ENCODE data around the gene PQBP1.

The PQBP1 gene

DNA sequence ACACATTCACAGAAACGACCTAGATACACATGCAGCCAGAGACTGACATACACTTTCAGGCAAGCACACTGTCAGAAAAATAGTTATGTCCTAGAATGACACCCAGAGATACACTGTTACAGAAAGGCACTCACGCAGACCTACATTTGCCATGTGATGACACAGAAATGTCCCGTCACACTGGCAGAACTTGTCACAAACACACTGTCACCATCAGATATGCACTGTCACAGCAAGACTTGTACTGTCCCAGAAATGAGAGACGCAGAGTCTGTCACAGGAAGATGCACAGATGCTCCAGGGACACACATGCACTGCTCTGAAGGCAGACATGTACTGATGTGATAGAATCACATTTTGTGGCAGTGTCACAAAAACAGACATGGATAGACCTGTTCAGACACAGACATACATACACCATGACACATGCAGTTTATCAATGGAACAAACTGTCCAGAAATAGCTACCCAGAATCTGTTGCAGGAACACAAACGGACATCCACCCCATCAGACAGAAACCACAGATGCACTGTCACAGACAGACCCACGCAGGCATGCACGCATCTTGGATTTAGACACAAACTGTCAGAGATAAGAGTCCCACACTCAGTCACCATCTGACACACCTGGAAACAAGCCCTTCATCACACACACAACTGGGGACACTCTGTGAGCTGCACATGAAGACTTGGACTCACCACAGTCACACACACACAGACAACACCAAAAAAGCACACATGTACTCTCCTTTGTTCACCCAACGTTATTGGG is 22.4 kb downstream of the PQBP1 start:
- H3K4me3 ChIP-seq (ENCODE audit: low read depth, low read length), result no peak overlapping the region

DNA sequence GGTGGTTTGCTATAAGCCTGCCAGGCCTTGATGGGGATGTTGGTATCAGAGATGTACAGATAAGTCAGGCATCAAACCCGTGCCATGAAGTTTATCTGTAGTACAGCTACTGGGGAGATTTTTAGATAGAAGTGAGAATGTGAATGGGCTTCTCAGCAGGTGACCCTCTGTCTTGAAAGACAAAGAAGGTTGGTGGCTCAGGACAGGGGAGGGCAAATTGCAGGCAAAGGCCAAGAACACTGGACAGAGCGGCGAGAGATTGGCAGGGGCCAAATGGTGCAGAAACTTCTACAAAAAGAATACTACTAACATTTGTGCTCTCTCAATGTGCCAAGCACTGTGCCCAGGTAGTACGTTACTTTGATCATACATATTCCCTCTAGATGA is 23.0 kb downstream of the PQBP1 start:
- TF ChIP-seq, protein P1, sequence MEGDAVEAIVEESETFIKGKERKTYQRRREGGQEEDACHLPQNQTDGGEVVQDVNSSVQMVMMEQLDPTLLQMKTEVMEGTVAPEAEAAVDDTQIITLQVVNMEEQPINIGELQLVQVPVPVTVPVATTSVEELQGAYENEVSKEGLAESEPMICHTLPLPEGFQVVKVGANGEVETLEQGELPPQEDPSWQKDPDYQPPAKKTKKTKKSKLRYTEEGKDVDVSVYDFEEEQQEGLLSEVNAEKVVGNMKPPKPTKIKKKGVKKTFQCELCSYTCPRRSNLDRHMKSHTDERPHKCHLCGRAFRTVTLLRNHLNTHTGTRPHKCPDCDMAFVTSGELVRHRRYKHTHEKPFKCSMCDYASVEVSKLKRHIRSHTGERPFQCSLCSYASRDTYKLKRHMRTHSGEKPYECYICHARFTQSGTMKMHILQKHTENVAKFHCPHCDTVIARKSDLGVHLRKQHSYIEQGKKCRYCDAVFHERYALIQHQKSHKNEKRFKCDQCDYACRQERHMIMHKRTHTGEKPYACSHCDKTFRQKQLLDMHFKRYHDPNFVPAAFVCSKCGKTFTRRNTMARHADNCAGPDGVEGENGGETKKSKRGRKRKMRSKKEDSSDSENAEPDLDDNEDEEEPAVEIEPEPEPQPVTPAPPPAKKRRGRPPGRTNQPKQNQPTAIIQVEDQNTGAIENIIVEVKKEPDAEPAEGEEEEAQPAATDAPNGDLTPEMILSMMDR (IDR thresholded peaks at IDR 0.05; ENCODE audit: low read depth, low read length, missing control alignments), result no peak
- in situ Hi-C loops (cut with HindIII; ENCODE audit: low sequenced_read_pairs), result no loop called here
- H3K4me3 ChIP-seq (ENCODE audit: low read depth, low read length), result no peak overlapping the region
- no peak for DNase-seq (ENCODE audit: low read depth)

More for the DNA sequence above, 22.4 kb downstream of the PQBP1 start:
- DNase-seq (ENCODE audit: low read depth), result no peak
- TF ChIP-seq, protein P1 (IDR thresholded peaks at IDR 0.05; ENCODE audit: low read depth, low read length, missing control alignments), result no peak
- in situ Hi-C loops (cut with HindIII; ENCODE audit: low sequenced_read_pairs), result no loop called here

DNA sequence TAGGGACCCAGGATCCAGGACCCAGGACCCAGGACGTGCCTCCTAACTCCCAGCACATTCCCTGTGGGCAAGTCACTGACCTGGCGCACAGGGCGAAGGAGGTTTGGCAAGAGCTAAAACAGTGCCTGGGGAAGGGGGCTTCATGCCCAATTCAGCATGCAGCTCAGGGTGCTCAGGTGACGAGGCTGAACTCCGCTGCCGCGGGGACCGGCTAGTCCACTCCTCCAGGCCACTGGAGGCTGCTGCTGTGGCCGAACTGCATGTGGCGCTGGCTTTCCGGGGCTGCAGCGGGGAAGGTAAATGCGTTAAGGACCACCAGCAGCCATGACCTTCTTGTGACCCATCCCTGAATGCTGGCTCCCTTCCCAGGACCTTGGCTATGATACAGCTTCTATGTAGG is 26.0 kb downstream of the PQBP1 start:
- DNase-seq (ENCODE audit: low read depth), result no peak
- H3K4me3 ChIP-seq (ENCODE audit: low read depth, low read length), result no peak overlapping the region
- TF ChIP-seq, protein P1 (IDR thresholded peaks at IDR 0.05; ENCODE audit: low read depth, low read length, missing control alignments), result no peak
- in situ Hi-C loops (cut with HindIII; ENCODE audit: low sequenced_read_pairs), result no loop called here

DNA sequence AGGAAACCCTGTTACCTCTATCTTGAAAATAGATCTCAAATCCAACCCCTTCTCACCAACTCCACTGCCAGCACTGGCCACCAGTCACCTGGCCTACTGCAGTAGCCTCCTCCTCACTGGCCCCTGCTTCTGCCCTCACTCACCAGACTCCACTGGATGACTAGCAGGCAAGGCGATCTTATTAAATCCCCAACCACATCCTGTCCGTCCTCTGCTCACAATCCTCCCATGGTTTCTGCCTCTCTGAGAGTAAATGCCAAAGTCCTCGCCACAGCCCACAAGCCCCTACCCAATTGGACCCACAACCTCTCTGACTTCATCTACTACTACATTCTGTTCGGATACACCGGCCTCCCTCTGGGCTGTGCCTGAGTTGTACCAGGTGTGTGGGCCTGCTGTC is 26.5 kb downstream of the PQBP1 start:
- in situ Hi-C loops (cut with HindIII; ENCODE audit: low sequenced_read_pairs), result no loop called here
- DNase-seq (ENCODE audit: low read depth), result no peak
- H3K4me3 ChIP-seq (ENCODE audit: low read depth, low read length), result no peak overlapping the region

DNA sequence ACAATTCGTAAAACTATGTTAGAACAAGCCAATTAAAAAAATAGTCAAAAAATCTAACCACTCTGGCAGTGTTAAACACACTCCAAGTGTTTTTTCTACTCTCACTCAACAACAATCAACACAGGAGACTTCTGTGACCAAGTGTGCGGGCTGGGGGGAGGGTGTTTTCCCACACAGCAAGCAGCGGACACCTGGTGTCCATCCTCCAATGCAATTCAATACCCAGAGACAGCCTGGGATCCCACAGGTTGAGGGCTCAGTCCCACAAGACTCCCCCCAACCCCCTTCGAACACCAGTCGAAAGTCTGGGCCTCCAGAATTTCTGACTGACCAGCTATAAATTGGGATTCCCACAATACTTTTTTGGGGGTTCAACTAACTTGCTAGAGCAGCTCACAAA is 29.4 kb downstream of the PQBP1 start:
- TF ChIP-seq, protein P1 (IDR thresholded peaks at IDR 0.05; ENCODE audit: low read depth, low read length, missing control alignments), result no peak
- H3K4me3 ChIP-seq (ENCODE audit: low read depth, low read length), result no peak overlapping the region
- DNase-seq (ENCODE audit: low read depth), result no peak
- in situ Hi-C loops (cut with HindIII; ENCODE audit: low sequenced_read_pairs), result no loop called here

More for the DNA sequence above, 26.5 kb downstream of the PQBP1 start:
- TF ChIP-seq, protein P1 (IDR thresholded peaks at IDR 0.05; ENCODE audit: low read depth, low read length, missing control alignments), result no peak

DNA sequence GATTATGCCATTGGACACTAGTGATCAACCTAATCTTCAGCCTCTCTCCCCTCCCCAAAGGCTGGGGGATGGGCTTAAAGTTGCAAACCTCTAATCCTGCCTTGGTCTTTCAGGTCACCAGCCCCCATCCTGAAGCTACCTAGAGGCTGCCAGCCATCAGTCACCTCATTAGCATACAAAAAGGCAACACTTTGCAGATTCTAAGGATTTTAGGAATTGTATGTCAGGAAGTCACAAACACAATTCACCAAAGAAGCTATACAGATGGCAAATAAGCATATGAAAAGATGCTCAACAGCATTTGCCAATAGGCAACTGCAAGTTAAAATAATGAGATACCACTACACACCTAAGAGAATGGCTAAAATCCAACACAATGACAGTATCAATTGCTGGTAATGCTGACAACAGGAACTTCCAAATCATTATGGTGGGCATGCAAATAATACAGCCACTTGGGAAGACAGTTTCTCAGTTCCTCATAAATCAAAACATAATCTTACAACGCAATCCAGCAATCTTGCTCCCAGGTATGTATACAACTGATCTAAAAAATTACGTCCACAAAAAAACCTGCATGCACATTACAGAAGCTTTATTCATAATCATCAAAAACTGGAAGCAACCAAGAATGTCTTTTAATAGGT is 30.1 kb downstream of the PQBP1 start:
- in situ Hi-C loops (cut with HindIII; ENCODE audit: low sequenced_read_pairs), result no loop called here
- no peak for DNase-seq (ENCODE audit: low read depth)
- TF ChIP-seq, protein P1 (IDR thresholded peaks at IDR 0.05; ENCODE audit: low read depth, low read length, missing control alignments), result no peak
- H3K4me3 ChIP-seq (ENCODE audit: low read depth, low read length), result no peak overlapping the region

Data from astrocyte of the cerebellum (primary cell).